ENCODE measurements around the gene ACKR1. TPM values are rescaled to one million over a fixed set of nuclear protein-coding genes. Genes with fewer than 3 reads are reported as not detected.

The ACKR1 gene
- total and polyA plus RNA-seq, 2 donors (not counting 3 experiments of a cell fraction or from before 2014, with no cell fraction given): 0.15 to 1.3 TPM

- Histone ChIP-seq H3K4me2 (ENCODE audit: insufficient read depth, low read length) (no peak overlapping the region), H2AFZ (ENCODE audit: low read depth, low read length) (no peak overlapping the region), H3K4me1 (ENCODE audit: control insufficient read depth, extremely low read depth, insufficient read depth, low read length) (no peaks in the 10 kb centered on the region), H3K9ac (replicated peaks; ENCODE audit: extremely low read depth, insufficient read depth, low read length) (no peak overlapping the region), H3K79me2 (ENCODE audit: control insufficient read depth, insufficient read depth, low read length) (no peaks in the 10 kb centered on the region), H3K27ac (ENCODE audit: insufficient read depth, low read depth, low read length) (no peak overlapping the region), H3K27me3 (ENCODE audit: control insufficient read depth in 2 of 2, insufficient read depth in 2 of 2, low read length in 2 of 2) (peaks cover 38 to 52% of the 10 kb centered on the region in 2 experiments), H3K9me1 (replicated peaks; ENCODE audit: control insufficient read depth, extremely low read depth, insufficient read depth, low read length) (no peaks in the 10 kb centered on the region), H3K36me3 (ENCODE audit: control insufficient read depth in 2 of 2, extremely low read depth in 1 of 2, insufficient read depth in 2 of 2, low read length in 2 of 2) (no peaks in the 10 kb centered on the region), H3K4me3 (replicated peaks in 1 of 3; ENCODE audit: insufficient read depth in 1 of 3, low read depth in 1 of 3, low read length in 3 of 3) (no peak overlapping the region), H4K20me1 (replicated peaks; ENCODE audit: control insufficient read depth, extremely low read depth, insufficient read depth, low read length) (no peaks in the 10 kb centered on the region), H3K9me3 (replicated peaks; ENCODE audit: control insufficient read depth, insufficient read depth, low read length) (no peaks in the 10 kb centered on the region)
- dilution Hi-C loops (cut with MboI; ENCODE audit: extremely low pct_ligation_motif_present, low sequenced_read_pairs) (no loop called here), intact Hi-C loops (cut with micrococcal nuclease) (no loop called here)
- DNase-seq (ENCODE audit: low read depth, low spot score): no peak
- ChIA-PET CTCF (interaction anchor here (1.0 kb wide), 1 partner anchor 30 kb away, joined by 4 read pairs; no protein-coding TSS in a partner anchor), POLR2A (no interaction called here)
- BruUV-seq (replicated peaks): no TSS peak
- no peak for FAIRE-seq
- TF ChIP-seq FOS (IDR thresholded peaks at IDR 0.05; ENCODE audit: borderline replicate concordance, insufficient read depth, low read length): no peak
- TF ChIP-seq POLR2A (IDR thresholded peaks at IDR 0.05; ENCODE audit: low read depth, low read length): no peak
- TF ChIP-seq EZH2 (IDR thresholded peaks at IDR 0.05; ENCODE audit: borderline replicate concordance, low read depth, low read length, severe bottlenecking): no peak
- no peak for TF ChIP-seq MYC (IDR thresholded peaks at IDR 0.05; ENCODE audit: low read depth, low read length)
- no peak for TF ChIP-seq MAX (IDR thresholded peaks at IDR 0.05; ENCODE audit: insufficient read depth, insufficient read length)
- no peak for TF ChIP-seq JUN (IDR thresholded peaks at IDR 0.05; ENCODE audit: borderline replicate concordance, insufficient read depth, insufficient read length, low read depth)
- TF ChIP-seq GATA2 (IDR thresholded peaks at IDR 0.05; ENCODE audit: insufficient read depth, insufficient read length, low read depth, low read length): no peak
- no peak for TF ChIP-seq POLR2AphosphoS5 (IDR thresholded peaks at IDR 0.05; ENCODE audit: insufficient read depth, low read depth, low read length)
- no peak for TF ChIP-seq CTCF (IDR thresholded peaks at IDR 0.05; ENCODE audit: extremely low read depth in 1 of 2, insufficient read depth in 1 of 2, low read depth in 1 of 2, low read length in 2 of 2)
These were observed 36.6 kb upstream of the ACKR1 start for GRCh38 chr1:159168043-159168442.

All from endothelial cell of umbilical vein (primary cell).